GM12878 (cell line): ENCODE data around the gene CC2D2B. TPM values are rescaled to one million over a fixed set of nuclear protein-coding genes. Genes with fewer than 3 reads are reported as not detected.

Source experiments
- ATAC-seq: fragments of 200-7000 bp; cut with Tn5 transposase; 3 replicates; pipeline ENCODE4 v1.9.1; 2020; ENCODE audit warnings: mild to moderate bottlenecking, moderate library complexity
- BruUV-seq: library from RNA; stranded (reverse); fragments of 400-500 nt; replicated peaks from 2 replicates; lab custom pipeline; 2021; lab: Mats Ljungman, UMichigan
- CTCF ChIA-PET: fragments of 300-600 bp; sonication (Branson Sonifier 250); formaldehyde crosslinking; extraction: SDS; loops from one replicate; lab custom pipeline; 2021; ENCODE audit warnings: inconsistent platforms; lab: Yijun Ruan, JAX
- POLR2A ChIA-PET: fragments of 350-600 bp; formaldehyde crosslinking; extraction: SDS; loops from one replicate; lab custom pipeline; 2021; ENCODE audit warnings: inconsistent platforms; lab: Charles Lee
- RAD21 ChIA-PET: fragments of 300-600 bp; sonication (Branson Sonifier 250); formaldehyde crosslinking; loops from one replicate; lab custom pipeline; 2023; ENCODE audit warnings: antibody characterized with exemption; ENCODE audit not compliant: unreplicated experiment; lab: Charles Lee
- SMC1A ChIA-PET: fragments of 300-600 bp; sonication (Branson Sonifier 250); formaldehyde crosslinking; loops from one replicate; lab custom pipeline; 2023; ENCODE audit not compliant: unreplicated experiment, uncharacterized antibody; lab: Charles Lee
- DNase-seq: peaks from one replicate; pipeline ENCODE4 v3.0.0-alpha.2; 2011; ENCODE audit warnings: low read depth, low spot score
- FAIRE-seq: peaks from 3 replicates; lab custom pipeline; 2011; peaks lifted over from hg19 to GRCh38; lab: Jason Lieb, UNC
- H2AFZ ChIP-seq: 2 replicates; pipeline ENCODE4 v1.6.0; 2011; ENCODE audit warnings: low read depth, low read length, control low read depth; ENCODE audit not compliant: control insufficient read depth
- H3K27ac ChIP-seq: 2 replicates; pipeline ENCODE4 v1.5.1; 2011; ENCODE audit warnings: control low read depth; ENCODE audit not compliant: control insufficient read depth, insufficient read depth
- H3K27me3 ChIP-seq, 2 experiments: replicated peaks in 1 of 2; 2 replicates each; pipeline versions ENCODE4 v1.6.0 to v1.6.1; 2011; ENCODE audit warnings: low read length in 1 of 2; ENCODE audit not compliant: control insufficient read depth in 2 of 2, insufficient read depth in 2 of 2
- H3K36me3 ChIP-seq, 2 experiments: 2 replicates each; pipeline ENCODE4 v1.5.1; 2011; ENCODE audit warnings: low read length in 1 of 2; ENCODE audit not compliant: control insufficient read depth in 2 of 2, insufficient read depth in 2 of 2
- H3K4me1 ChIP-seq: 2 replicates; pipeline ENCODE4 v1.6.1; 2011; ENCODE audit warnings: mild to moderate bottlenecking, low read length, moderate library complexity, mixed read lengths; ENCODE audit not compliant: control insufficient read depth, insufficient read depth
- H3K4me2 ChIP-seq: 2 replicates; pipeline ENCODE4 v1.6.0; 2011; ENCODE audit warnings: control low read depth; ENCODE audit not compliant: control insufficient read depth, insufficient read depth
- H3K4me3 ChIP-seq: fragments of 200-600 bp; sonication (generic); 2 replicates; pipeline ENCODE4 v1.5.1; 2016
- H3K79me2 ChIP-seq: 2 replicates; pipeline ENCODE4 v1.6.0; 2011; ENCODE audit warnings: low read length; ENCODE audit not compliant: control insufficient read depth, insufficient read depth
- H3K9ac ChIP-seq: 2 replicates; pipeline ENCODE4 v1.8.0; 2011; ENCODE audit warnings: low read length, control low read depth, mixed read lengths; ENCODE audit not compliant: control insufficient read depth, insufficient read depth
- H3K9me3 ChIP-seq: replicated peaks from 3 replicates; pipeline ENCODE4 v1.5.1; 2011; ENCODE audit warnings: mild to moderate bottlenecking, low read length; ENCODE audit not compliant: control insufficient read depth, insufficient read depth
- H4K20me1 ChIP-seq: 2 replicates; pipeline ENCODE4 v1.6.0; 2011; ENCODE audit not compliant: control insufficient read depth, insufficient read depth
- CREB1 ChIP-seq: IDR thresholded peaks from 2 replicates; pipeline ENCODE4 v1.6.1; 2012; ENCODE audit warnings: low read depth, mild to moderate bottlenecking, inconsistent platforms
- HDAC2 ChIP-seq: fragments of 200-600 bp; sonication (generic); IDR thresholded peaks from 2 replicates; pipeline ENCODE4 v1.6.1; 2017
- WGBS: methylation state at CpG from one replicate; pipeline ENCODE4 v1.1.6; 2016; ENCODE audit warnings: low lambda C conversion rate; ENCODE audit not compliant: insufficient replicate concordance, insufficient coverage; ENCODE audit errors: missing lambda C conversion rate; 5-methylcytosine and 5-hydroxymethylcytosine counted together
- in situ Hi-C: fragments of 300-500 bp; cut with MboI; formaldehyde crosslinking; loops from 9 replicates; pipeline ENCODE4 v1.14.3; 2018; ENCODE audit warnings: mixed read lengths
- intact Hi-C: fragments of 100-400 bp; cut with micrococcal nuclease; formaldehyde crosslinking; loops from one replicate; pipeline ENCODE4 v1.14.2; 2022; ENCODE audit not compliant: unreplicated experiment
- polyA plus RNA-seq, 11 experiments: library from polyadenylated mRNA; depleted of rRNA in 4 of 11; unstranded in 6 of 11; stranded (reverse) in 5 of 11; fragments of >200 nt; fragmentation: Nextera tagmentation in 4 of 11; fragmentation: Illumina TruSeq in 1 of 11; extraction: Ambion mirVana in 4 of 11; extraction: Trizol in 1 of 11; gene quantifications; 1 replicate in 1 of 11; 2 replicates in 10 of 11; pipeline versions ENCODE4 v1.2.1 to v1.2.3, GENCODE V29; 2011 to 2016; ENCODE audit warnings: inconsistent platforms in 2 of 11, missing spikeins in 2 of 11, low read depth in 1 of 11
- total RNA-seq, 4 experiments: library from RNA; depleted of rRNA in 3 of 4; stranded (reverse); fragments of >200 nt in 3 of 4; fragmentation: Illumina TruSeq in 1 of 4; extraction: Trizol in 1 of 4; gene quantifications; 2 replicates each; pipeline versions ENCODE4 v1.2.1 to v1.2.3, GENCODE V29; 2013 to 2021
- TF ChIP-seq, protein P1 (sequence below): IDR thresholded peaks from 2 replicates; pipeline ENCODE4 v1.6.1; 2011; ENCODE audit warnings: mild to moderate bottlenecking, low read depth, low read length, moderate library complexity; ENCODE audit not compliant: insufficient replicate concordance
- TF ChIP-seq, protein P2 (sequence below): IDR thresholded peaks from 2 replicates; pipeline ENCODE4 v1.6.1; 2011; ENCODE audit warnings: low read depth, mild to moderate bottlenecking, low read length, moderate library complexity, borderline replicate concordance; ENCODE audit errors: extremely low read depth
- TF ChIP-seq, protein P3 (sequence below): fragments of 450-650 bp; formaldehyde crosslinking; IDR thresholded peaks from 2 replicates; pipeline ENCODE4 v1.4.0; 2022; ENCODE audit warnings: mild to moderate bottlenecking, moderate library complexity

Gene CC2D2B
- total and polyA plus RNA-seq, 10 of the 15 experiments (the other 5 are each of a cell fraction or from before 2014, with no cell fraction given): 0.42 to 2.8 (median 0.78) TPM

DNA sequence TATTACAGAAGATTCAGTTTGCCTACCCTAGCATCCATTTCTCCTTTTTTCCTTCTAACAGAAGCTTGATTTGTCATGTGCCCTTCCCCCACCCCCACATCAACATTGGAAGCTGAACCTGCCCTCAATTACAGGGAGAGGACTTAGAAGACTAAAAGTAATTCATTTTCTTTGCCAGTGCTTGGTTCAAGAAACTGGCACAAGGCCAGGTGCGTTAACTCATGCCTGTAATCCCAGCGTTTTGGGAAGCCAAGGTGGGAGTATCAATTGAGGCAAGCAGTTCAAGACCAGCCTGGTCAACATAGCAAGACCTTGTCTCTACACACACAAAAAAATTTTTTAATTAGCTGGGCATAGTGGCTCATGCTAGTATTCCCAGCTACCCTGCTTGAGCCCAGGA, 168.2 kb downstream of the CC2D2B start (continued):
- TF ChIP-seq, protein P1, sequence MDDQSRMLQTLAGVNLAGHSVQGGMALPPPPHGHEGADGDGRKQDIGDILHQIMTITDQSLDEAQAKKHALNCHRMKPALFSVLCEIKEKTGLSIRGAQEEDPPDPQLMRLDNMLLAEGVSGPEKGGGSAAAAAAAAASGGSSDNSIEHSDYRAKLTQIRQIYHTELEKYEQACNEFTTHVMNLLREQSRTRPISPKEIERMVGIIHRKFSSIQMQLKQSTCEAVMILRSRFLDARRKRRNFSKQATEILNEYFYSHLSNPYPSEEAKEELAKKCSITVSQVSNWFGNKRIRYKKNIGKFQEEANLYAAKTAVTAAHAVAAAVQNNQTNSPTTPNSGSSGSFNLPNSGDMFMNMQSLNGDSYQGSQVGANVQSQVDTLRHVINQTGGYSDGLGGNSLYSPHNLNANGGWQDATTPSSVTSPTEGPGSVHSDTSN: no peak

DNA sequence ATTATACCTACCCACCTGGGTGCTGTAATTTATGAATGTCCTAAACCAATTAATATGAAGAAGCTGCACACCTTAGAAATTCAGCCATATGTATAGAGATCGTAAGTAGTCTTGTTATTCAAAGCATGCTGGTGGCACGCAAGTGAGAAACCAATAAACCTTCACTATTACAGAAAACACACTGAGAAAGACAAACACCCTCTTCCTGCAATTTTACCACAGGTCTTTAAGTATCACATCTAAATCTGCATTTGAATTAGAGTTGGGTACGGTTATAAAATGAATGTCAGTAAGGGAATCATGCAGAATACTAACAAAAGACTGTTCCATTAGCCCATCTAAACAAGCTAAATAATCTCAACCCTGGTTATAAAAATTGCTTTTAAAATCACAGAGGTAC, 169.4 kb downstream of the CC2D2B start:
- H3K4me2 ChIP-seq: no peak overlapping the region
- BruUV-seq: no TSS peak
- ChIA-PET CTCF (no interaction called here), POLR2A (no interaction called here), SMC1A (interaction anchor here (1.0 kb wide), 1 partner anchor 12 kb away, joined by 4 read pairs; no protein-coding TSS in a partner anchor), RAD21 (no interaction called here)
- H4K20me1 ChIP-seq: no peaks in the 10 kb centered on the region
- no peaks in the 10 kb centered on the region for H3K36me3 ChIP-seq
- H3K79me2 ChIP-seq: no peaks in the 10 kb centered on the region
- H3K27ac ChIP-seq: no peak overlapping the region
- TF ChIP-seq, protein P2, sequence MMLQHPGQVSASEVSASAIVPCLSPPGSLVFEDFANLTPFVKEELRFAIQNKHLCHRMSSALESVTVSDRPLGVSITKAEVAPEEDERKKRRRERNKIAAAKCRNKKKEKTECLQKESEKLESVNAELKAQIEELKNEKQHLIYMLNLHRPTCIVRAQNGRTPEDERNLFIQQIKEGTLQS: no peak
- no peak for TF ChIP-seq HDAC2
- in situ Hi-C loops: no loop called here
- H2AFZ ChIP-seq: no peak overlapping the region
- FAIRE-seq: no peak
- ATAC-seq: no peak
- 65% methylated on average over 3 of the region's 3 CpGs for WGBS
- no peaks in the 10 kb centered on the region for H3K27me3 ChIP-seq
- no peak overlapping the region for H3K9ac ChIP-seq
- no peak for DNase-seq
- no peaks in the 10 kb centered on the region for H3K9me3 ChIP-seq
- no peaks in the 10 kb centered on the region for H3K4me1 ChIP-seq
- no peak overlapping the region for H3K4me3 ChIP-seq
- intact Hi-C loops: no loop called here

DNA sequence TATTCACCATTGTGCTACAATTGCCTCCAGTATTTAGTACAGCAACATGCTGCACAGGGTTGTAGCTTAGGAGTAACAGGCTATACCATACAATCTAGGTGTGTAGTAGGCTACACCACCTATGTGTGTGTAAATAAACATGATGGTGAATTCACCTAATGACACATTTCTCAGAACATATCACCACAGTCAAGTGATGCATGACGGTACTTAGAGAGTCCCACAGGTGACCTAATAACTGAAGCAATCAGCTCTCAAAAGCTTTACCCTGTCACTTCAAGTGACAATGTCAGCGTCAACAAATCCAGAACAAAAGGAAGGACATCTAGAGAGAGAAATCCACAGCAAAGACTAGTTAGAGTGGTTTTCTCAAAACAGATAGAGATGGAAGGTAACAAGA, 174.4 kb downstream of the CC2D2B start:
- H3K79me2 ChIP-seq: no peaks in the 10 kb centered on the region
- H3K4me2 ChIP-seq: no peak overlapping the region
- no peak overlapping the region for H2AFZ ChIP-seq
- no peaks in the 10 kb centered on the region for H3K36me3 ChIP-seq
- TF ChIP-seq CREB1: peak; percentile 40; the same call in 1 of the 2 replicates
- TF ChIP-seq, protein P3, sequence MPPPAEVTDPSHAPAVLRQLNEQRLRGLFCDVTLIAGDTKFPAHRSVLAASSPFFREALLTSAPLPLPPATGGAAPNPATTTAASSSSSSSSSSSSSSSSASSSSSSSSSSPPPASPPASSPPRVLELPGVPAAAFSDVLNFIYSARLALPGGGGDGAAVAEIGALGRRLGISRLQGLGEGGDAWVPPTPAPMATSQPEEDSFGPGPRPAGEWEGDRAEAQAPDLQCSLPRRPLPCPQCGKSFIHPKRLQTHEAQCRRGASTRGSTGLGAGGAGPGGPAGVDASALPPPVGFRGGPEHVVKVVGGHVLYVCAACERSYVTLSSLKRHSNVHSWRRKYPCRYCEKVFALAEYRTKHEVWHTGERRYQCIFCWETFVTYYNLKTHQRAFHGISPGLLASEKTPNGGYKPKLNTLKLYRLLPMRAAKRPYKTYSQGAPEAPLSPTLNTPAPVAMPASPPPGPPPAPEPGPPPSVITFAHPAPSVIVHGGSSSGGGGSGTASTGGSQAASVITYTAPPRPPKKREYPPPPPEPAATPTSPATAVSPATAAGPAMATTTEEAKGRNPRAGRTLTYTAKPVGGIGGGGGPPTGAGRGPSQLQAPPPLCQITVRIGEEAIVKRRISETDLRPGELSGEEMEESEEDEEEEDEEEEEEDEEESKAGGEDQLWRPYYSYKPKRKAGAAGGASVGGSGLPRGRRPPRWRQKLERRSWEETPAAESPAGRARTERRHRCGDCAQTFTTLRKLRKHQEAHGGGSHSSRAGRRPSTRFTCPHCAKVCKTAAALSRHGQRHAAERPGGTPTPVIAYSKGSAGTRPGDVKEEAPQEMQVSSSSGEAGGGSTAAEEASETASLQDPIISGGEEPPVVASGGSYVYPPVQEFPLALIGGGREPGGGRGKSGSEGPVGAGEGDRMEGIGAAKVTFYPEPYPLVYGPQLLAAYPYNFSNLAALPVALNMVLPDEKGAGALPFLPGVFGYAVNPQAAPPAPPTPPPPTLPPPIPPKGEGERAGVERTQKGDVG (CRISPR knock-in tag): no peak
- H3K4me3 ChIP-seq: no peak overlapping the region
- POLR2A ChIA-PET: no interaction called here
- H3K27me3 ChIP-seq: no peaks in the 10 kb centered on the region
- intact Hi-C loops: no loop called here
- CTCF ChIA-PET: interaction anchor here (1.7 kb wide), 1 partner anchor 10 kb away, joined by 5 read pairs; no protein-coding TSS in a partner anchor
- no peak for DNase-seq
- no peak overlapping the region for H3K27ac ChIP-seq
- no peak overlapping the region for H3K9ac ChIP-seq
- SMC1A ChIA-PET: interaction anchor here (1.1 to 1.7 kb wide), 4 partner anchors 21 to 39 kb away, joined by 3 to 4 read pairs (median 4); partner anchors contain the start of gene CCNJ
- RAD21 ChIA-PET: no interaction called here
- BruUV-seq: no TSS peak
- peak; percentile 66 for ATAC-seq
- 0% methylated on average over 2 of the region's 2 CpGs for WGBS
- H3K9me3 ChIP-seq: no peaks in the 10 kb centered on the region
- FAIRE-seq: no peak
- H4K20me1 ChIP-seq: no peaks in the 10 kb centered on the region
- in situ Hi-C loops: no loop called here
- no peaks in the 10 kb centered on the region for H3K4me1 ChIP-seq
